Panc1 (cell line): ENCODE measurements around the gene PDE4B. TPM values are rescaled to one million over a fixed set of nuclear protein-coding genes. Genes with fewer than 3 reads are reported as not detected.

Source experiments
- ATAC-seq: fragments of 200-7000 bp; cut with Tn5 transposase; 2 replicates; pipeline ENCODE4 v1.9.1; 2020; ENCODE audit warnings: mild to moderate bottlenecking, moderate library complexity
- BruUV-seq: library from RNA; stranded (reverse); fragments of 400-500 nt; replicated peaks from 2 replicates; lab custom pipeline; 2021; lab: Mats Ljungman, UMichigan
- CTCF ChIA-PET: fragments of 300-600 bp; sonication (Branson Sonifier 250); formaldehyde crosslinking; loops from one replicate; lab custom pipeline; 2022; ENCODE audit warnings: antibody characterized with exemption; lab: Charles Lee
- POLR2A ChIA-PET: fragments of 300-600 bp; sonication (Branson Sonifier 250); formaldehyde crosslinking; loops from one replicate; lab custom pipeline; 2022; ENCODE audit warnings: antibody characterized with exemption; lab: Charles Lee
- DNase-seq: peaks from one replicate; pipeline ENCODE4 v3.0.0-alpha.2; 2010; ENCODE audit warnings: low read depth, low spot score
- H3K27ac ChIP-seq: 2 replicates; pipeline ENCODE4 v1.5.1; 2011; ENCODE audit warnings: mild to moderate bottlenecking, low read length, inconsistent platforms
- H3K27me3 ChIP-seq: fragments of 200-500 bp; sonication (Bioruptor generic); 2 replicates; pipeline ENCODE4 v1.6.0; 2014; ENCODE audit warnings: low read length, inconsistent platforms; ENCODE audit not compliant: control insufficient read depth, insufficient read depth
- H3K36me3 ChIP-seq: fragments of 200-500 bp; sonication (Bioruptor generic); 2 replicates; pipeline ENCODE4 v1.5.1; 2014; ENCODE audit warnings: inconsistent platforms, mild to moderate bottlenecking, low read length, moderate library complexity; ENCODE audit not compliant: control insufficient read depth, insufficient read depth
- H3K4me1 ChIP-seq: 2 replicates; pipeline ENCODE4 v1.5.1; 2011; ENCODE audit warnings: inconsistent platforms, mild to moderate bottlenecking, low read length, moderate library complexity; ENCODE audit not compliant: control insufficient read depth, insufficient read depth
- H3K4me3 ChIP-seq, 2 experiments: 2 replicates each; pipeline ENCODE4 v1.5.1; 2011 to 2012; ENCODE audit warnings: low read depth in 2 of 2, low read length in 2 of 2, mild to moderate bottlenecking in 2 of 2, inconsistent platforms in 1 of 2, moderate library complexity in 1 of 2
- H3K9me3 ChIP-seq: fragments of 200-500 bp; sonication (Bioruptor generic); 2 replicates; pipeline ENCODE4 v1.5.1; 2014; ENCODE audit warnings: low read depth, mild to moderate bottlenecking, inconsistent platforms, low read length, moderate library complexity; ENCODE audit not compliant: control insufficient read depth, insufficient read depth
- POLR2AphosphoS5 ChIP-seq: IDR thresholded peaks from 2 replicates; pipeline ENCODE4 v1.6.1; 2012; ENCODE audit warnings: mild to moderate bottlenecking, low read depth, low read length, moderate library complexity
- SIN3A ChIP-seq: IDR thresholded peaks from 2 replicates; pipeline ENCODE4 v1.6.1; 2012; ENCODE audit warnings: low read depth, mild to moderate bottlenecking, low read length, moderate library complexity, borderline replicate concordance; ENCODE audit not compliant: insufficient read depth
- TCF7L2 ChIP-seq: IDR thresholded peaks from 2 replicates; pipeline ENCODE4 v1.6.1; 2011; ENCODE audit warnings: mild to moderate bottlenecking, low read depth, low read length, inconsistent platforms
- in situ Hi-C: cut with HindIII; loops from 2 replicates; pipeline ENCODE4 v1.10.0; 2016; ENCODE audit warnings: low sequenced_read_pairs, low pct_unique_long_range_greater_than_20kb
- intact Hi-C: fragments of 100-400 bp; cut with micrococcal nuclease; formaldehyde crosslinking; loops from one replicate; pipeline ENCODE4 v1.10.0; 2022; ENCODE audit not compliant: unreplicated experiment
- total RNA-seq: library from RNA; stranded (reverse); gene quantifications from one replicate; pipeline ENCODE4 v1.2.1, GENCODE V29; 2021; ENCODE audit not compliant: unreplicated experiment
- TF ChIP-seq, protein P1 (sequence below): fragments of 450-650 bp; IDR thresholded peaks from 2 replicates; pipeline ENCODE4 v1.5.1; 2017; ENCODE audit warnings: mild to moderate bottlenecking
- TF ChIP-seq, protein P2 (sequence below), 2 experiments: IDR thresholded peaks; 2 replicates each; pipeline ENCODE4 v1.6.1; 2011 to 2012; ENCODE audit warnings: low read depth in 2 of 2, control low read depth in 1 of 2, low read length in 1 of 2, mild to moderate bottlenecking in 1 of 2, moderate library complexity in 1 of 2; ENCODE audit not compliant: insufficient read depth in 1 of 2

PDE4B gene
- total RNA-seq, 1 experiment from 2014 or later: 0.26 TPM

DNA sequence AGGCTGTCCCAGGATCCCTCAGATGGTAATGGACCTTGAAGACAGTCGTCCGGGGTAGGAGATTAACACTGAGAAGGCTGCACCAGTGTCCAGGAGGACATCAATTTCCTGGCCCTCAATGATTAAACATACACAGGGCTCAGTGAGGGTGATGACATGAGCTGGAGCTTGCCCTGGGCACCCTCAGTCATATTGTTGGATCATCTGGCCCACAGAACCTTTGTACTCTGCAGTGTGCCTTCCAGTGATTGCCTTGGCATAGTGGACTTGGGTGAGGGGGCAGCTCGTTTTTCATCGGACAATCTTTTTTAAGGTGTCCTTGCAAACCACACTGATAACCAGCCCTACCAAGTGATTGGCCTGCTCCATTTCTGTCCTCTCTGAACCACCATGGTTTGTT, 630.1 kb downstream of the PDE4B start:
- DNase-seq: no peak
- intact Hi-C loops: no loop called here
- TF ChIP-seq, protein P1, sequence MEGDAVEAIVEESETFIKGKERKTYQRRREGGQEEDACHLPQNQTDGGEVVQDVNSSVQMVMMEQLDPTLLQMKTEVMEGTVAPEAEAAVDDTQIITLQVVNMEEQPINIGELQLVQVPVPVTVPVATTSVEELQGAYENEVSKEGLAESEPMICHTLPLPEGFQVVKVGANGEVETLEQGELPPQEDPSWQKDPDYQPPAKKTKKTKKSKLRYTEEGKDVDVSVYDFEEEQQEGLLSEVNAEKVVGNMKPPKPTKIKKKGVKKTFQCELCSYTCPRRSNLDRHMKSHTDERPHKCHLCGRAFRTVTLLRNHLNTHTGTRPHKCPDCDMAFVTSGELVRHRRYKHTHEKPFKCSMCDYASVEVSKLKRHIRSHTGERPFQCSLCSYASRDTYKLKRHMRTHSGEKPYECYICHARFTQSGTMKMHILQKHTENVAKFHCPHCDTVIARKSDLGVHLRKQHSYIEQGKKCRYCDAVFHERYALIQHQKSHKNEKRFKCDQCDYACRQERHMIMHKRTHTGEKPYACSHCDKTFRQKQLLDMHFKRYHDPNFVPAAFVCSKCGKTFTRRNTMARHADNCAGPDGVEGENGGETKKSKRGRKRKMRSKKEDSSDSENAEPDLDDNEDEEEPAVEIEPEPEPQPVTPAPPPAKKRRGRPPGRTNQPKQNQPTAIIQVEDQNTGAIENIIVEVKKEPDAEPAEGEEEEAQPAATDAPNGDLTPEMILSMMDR: no peak
- TF ChIP-seq, protein P2, sequence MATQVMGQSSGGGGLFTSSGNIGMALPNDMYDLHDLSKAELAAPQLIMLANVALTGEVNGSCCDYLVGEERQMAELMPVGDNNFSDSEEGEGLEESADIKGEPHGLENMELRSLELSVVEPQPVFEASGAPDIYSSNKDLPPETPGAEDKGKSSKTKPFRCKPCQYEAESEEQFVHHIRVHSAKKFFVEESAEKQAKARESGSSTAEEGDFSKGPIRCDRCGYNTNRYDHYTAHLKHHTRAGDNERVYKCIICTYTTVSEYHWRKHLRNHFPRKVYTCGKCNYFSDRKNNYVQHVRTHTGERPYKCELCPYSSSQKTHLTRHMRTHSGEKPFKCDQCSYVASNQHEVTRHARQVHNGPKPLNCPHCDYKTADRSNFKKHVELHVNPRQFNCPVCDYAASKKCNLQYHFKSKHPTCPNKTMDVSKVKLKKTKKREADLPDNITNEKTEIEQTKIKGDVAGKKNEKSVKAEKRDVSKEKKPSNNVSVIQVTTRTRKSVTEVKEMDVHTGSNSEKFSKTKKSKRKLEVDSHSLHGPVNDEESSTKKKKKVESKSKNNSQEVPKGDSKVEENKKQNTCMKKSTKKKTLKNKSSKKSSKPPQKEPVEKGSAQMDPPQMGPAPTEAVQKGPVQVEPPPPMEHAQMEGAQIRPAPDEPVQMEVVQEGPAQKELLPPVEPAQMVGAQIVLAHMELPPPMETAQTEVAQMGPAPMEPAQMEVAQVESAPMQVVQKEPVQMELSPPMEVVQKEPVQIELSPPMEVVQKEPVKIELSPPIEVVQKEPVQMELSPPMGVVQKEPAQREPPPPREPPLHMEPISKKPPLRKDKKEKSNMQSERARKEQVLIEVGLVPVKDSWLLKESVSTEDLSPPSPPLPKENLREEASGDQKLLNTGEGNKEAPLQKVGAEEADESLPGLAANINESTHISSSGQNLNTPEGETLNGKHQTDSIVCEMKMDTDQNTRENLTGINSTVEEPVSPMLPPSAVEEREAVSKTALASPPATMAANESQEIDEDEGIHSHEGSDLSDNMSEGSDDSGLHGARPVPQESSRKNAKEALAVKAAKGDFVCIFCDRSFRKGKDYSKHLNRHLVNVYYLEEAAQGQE (IDR thresholded peaks at IDR 0.05; ENCODE audit: insufficient read depth in 1 of 2, low read depth in 2 of 2, low read length in 1 of 2): no peak
- TF ChIP-seq POLR2AphosphoS5 (no peak), SIN3A (no peak), TCF7L2 (no peak)

More for the DNA sequence above, 630.1 kb downstream of the PDE4B start:
- H3K4me1 ChIP-seq: no peaks in the 10 kb centered on the region
- ChIA-PET CTCF (no interaction called here), POLR2A (no interaction called here)
- H3K27me3 ChIP-seq: no peaks in the 10 kb centered on the region
- no peak overlapping the region for H3K4me3 ChIP-seq
- no TSS peak for BruUV-seq
- no peak for ATAC-seq
- in situ Hi-C loops: no loop called here
- no peaks in the 10 kb centered on the region for H3K36me3 ChIP-seq
- no peaks in the 10 kb centered on the region for H3K9me3 ChIP-seq
- no peak overlapping the region for H3K27ac ChIP-seq
